ENCODE results near the gene TOMM20.

GRCh38 chr1:235075048-235075776 lies 53.4 kb downstream of the TOMM20 start:
- no peak for TF ChIP-seq EZH2 (IDR thresholded peaks at IDR 0.05; ENCODE audit: borderline replicate concordance, low read length)
- TF ChIP-seq, protein P1, sequence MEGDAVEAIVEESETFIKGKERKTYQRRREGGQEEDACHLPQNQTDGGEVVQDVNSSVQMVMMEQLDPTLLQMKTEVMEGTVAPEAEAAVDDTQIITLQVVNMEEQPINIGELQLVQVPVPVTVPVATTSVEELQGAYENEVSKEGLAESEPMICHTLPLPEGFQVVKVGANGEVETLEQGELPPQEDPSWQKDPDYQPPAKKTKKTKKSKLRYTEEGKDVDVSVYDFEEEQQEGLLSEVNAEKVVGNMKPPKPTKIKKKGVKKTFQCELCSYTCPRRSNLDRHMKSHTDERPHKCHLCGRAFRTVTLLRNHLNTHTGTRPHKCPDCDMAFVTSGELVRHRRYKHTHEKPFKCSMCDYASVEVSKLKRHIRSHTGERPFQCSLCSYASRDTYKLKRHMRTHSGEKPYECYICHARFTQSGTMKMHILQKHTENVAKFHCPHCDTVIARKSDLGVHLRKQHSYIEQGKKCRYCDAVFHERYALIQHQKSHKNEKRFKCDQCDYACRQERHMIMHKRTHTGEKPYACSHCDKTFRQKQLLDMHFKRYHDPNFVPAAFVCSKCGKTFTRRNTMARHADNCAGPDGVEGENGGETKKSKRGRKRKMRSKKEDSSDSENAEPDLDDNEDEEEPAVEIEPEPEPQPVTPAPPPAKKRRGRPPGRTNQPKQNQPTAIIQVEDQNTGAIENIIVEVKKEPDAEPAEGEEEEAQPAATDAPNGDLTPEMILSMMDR (conservative IDR thresholded peaks at IDR 0.05 in 1 of 2, IDR thresholded peaks at IDR 0.05 in 1 of 2; ENCODE audit: extremely low read depth in 1 of 2, insufficient read depth in 1 of 2, low read depth in 1 of 2, low read length in 2 of 2), result no peak

All from mammary epithelial cell (primary cell).